AG09319 (cell line): ENCODE measurements around the gene OR10G2.

Experiments
- DNase-seq: peaks from one replicate; pipeline ENCODE4 v3.0.0-alpha.2; 2010; ENCODE audit warnings: low read depth; ENCODE audit errors: extremely low read depth
- TF ChIP-seq, protein P1 (sequence below): IDR thresholded peaks from 2 replicates; pipeline ENCODE4 v1.5.1; 2011; ENCODE audit warnings: low read depth, mild to moderate bottlenecking, inconsistent platforms, low read length, moderate library complexity

The OR10G2 gene

GRCh38 chr14:21589317-21589716 lies 45.4 kb downstream of the OR10G2 start:
- TF ChIP-seq, protein P1, sequence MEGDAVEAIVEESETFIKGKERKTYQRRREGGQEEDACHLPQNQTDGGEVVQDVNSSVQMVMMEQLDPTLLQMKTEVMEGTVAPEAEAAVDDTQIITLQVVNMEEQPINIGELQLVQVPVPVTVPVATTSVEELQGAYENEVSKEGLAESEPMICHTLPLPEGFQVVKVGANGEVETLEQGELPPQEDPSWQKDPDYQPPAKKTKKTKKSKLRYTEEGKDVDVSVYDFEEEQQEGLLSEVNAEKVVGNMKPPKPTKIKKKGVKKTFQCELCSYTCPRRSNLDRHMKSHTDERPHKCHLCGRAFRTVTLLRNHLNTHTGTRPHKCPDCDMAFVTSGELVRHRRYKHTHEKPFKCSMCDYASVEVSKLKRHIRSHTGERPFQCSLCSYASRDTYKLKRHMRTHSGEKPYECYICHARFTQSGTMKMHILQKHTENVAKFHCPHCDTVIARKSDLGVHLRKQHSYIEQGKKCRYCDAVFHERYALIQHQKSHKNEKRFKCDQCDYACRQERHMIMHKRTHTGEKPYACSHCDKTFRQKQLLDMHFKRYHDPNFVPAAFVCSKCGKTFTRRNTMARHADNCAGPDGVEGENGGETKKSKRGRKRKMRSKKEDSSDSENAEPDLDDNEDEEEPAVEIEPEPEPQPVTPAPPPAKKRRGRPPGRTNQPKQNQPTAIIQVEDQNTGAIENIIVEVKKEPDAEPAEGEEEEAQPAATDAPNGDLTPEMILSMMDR = no peak
- no peak for DNase-seq
